Natural killer cell (primary cell): ENCODE results near the gene LCE2D. TPM values are rescaled to one million over a fixed set of nuclear protein-coding genes. Genes with fewer than 3 reads are reported as not detected.
"Not testable (repeated sequence)": the region's sequence is repeated elsewhere in the genome, so short reads cannot be mapped to it uniquely, and the experiment has no call there.

Experiments used
- ATAC-seq, 3 donors: fragments of 150-1000 bp in 2 of 3; fragments of 200-7000 bp in 1 of 3; cut with Tn5 transposase; 1 replicate in 1 of 3; 2 replicates in 2 of 3; pipeline ENCODE4 v1.10.0; 2021; ENCODE audit warnings: mild to moderate bottlenecking in 2 of 3, moderate library complexity in 2 of 3
- DNase-seq, 2 donors: peaks; one replicate each; pipeline versions ENCODE4 v3.0.0 to v3.0.0-alpha.2; 2013 to 2021; ENCODE audit warnings: mixed read lengths in 1 of 2
- H3K27ac ChIP-seq: one replicate; pipeline ENCODE4 v1.5.1; 2013; ENCODE audit warnings: mild to moderate bottlenecking, low read length
- H3K27me3 ChIP-seq: one replicate; pipeline ENCODE4 v1.6.1; 2013; ENCODE audit warnings: low read length; ENCODE audit not compliant: control insufficient read depth, insufficient read depth
- H3K36me3 ChIP-seq: one replicate; pipeline ENCODE4 v1.6.1; 2013; ENCODE audit warnings: low read length; ENCODE audit not compliant: control insufficient read depth, insufficient read depth
- H3K4me1 ChIP-seq: one replicate; pipeline ENCODE4 v1.6.1; 2013; ENCODE audit warnings: low read length; ENCODE audit not compliant: control insufficient read depth, insufficient read depth
- H3K4me3 ChIP-seq: one replicate; pipeline ENCODE4 v1.5.1; 2013; ENCODE audit warnings: low read length
- H3K9me3 ChIP-seq: one replicate; pipeline ENCODE4 v1.6.1; 2013; ENCODE audit warnings: low read length; ENCODE audit not compliant: control insufficient read depth, insufficient read depth
- H3K27ac Mint-ChIP-seq, 2 donors: one replicate each; pipeline ENCODE4 v1.8.0; 2022; ENCODE audit warnings: mild to moderate bottlenecking in 2 of 2, mixed read lengths in 2 of 2, moderate library complexity in 1 of 2
- H3K27me3 Mint-ChIP-seq, 2 donors: one replicate each; pipeline ENCODE4 v1.8.0; 2022; ENCODE audit warnings: low read depth in 2 of 2, mixed read lengths in 2 of 2
- H3K36me3 Mint-ChIP-seq: one replicate; pipeline ENCODE4 v1.8.0; 2022; ENCODE audit warnings: mixed read lengths
- H3K4me1 Mint-ChIP-seq, 2 donors: one replicate each; pipeline ENCODE4 v1.8.0; 2022; ENCODE audit warnings: mixed read lengths in 2 of 2
- H3K4me3 Mint-ChIP-seq: one replicate; pipeline ENCODE4 v1.8.0; 2022; ENCODE audit warnings: mild to moderate bottlenecking, moderate library complexity, mixed read lengths
- H3K9me3 Mint-ChIP-seq, 2 donors: one replicate each; pipeline ENCODE4 v1.8.0; 2022; ENCODE audit warnings: mixed read lengths in 2 of 2
- WGBS: methylation state at CpG from one replicate; pipeline ENCODE4 v1.1.7; 2013; ENCODE audit warnings: missing lambda C conversion rate; ENCODE audit not compliant: insufficient coverage; 5-methylcytosine and 5-hydroxymethylcytosine counted together
- intact Hi-C: fragments of 100-400 bp; cut with micrococcal nuclease; formaldehyde crosslinking; loops from one replicate; pipeline ENCODE4 v1.14.2; 2022
- total RNA-seq, 4 donors: library from RNA; stranded (reverse); fragments of 120-200 nt in 1 of 4; gene quantifications; one replicate each; pipeline versions ENCODE4 v1.2.3 to v1.2.4, GENCODE V29; 2013 to 2022
- TF ChIP-seq, protein P1 (sequence below): fragments of 200-600 bp; IDR thresholded peaks from one replicate; pipeline ENCODE4 v1.8.0; 2022; ENCODE audit warnings: antibody characterized with exemption

Gene LCE2D
- total RNA-seq, 3 donors from 2014 or later (not counting 1 experiment from before 2014, with no cell fraction given): not detected

DNA sequence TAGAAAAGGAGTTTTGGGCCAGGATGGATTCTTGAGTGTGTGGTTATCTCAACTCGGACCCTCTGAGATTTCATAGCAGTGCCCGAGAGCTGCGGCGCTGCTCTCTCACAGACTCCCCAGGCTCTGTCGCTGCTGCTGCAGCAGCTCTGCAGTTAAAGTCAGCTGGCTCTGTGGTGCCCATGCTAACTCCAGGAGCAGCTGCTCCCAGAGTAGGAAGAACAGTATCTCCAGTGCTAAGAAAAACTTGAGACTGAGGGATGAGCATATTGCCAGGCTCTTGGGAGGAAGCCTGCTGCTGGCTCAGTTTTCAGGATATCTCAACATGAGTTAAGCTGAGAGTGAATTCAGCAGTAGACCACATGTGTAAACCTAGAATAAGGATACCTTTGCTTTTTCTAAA, 4.5 kb downstream of the LCE2D start:
- Histone ChIP-seq H3K9me3 (no peaks in the 10 kb centered on the region), H3K27me3 (no peaks in the 10 kb centered on the region), H3K36me3 (no peaks in the 10 kb centered on the region), H3K4me1 (no peaks in the 10 kb centered on the region), H3K4me3 (no peak overlapping the region), H3K27ac (no peak overlapping the region)
- H3K27ac Mint-ChIP-seq: no peak overlapping the region
- ATAC-seq: no peak
- no peak for DNase-seq
- no peaks in the 10 kb centered on the region for H3K9me3 Mint-ChIP-seq
- no peaks in the 10 kb centered on the region for H3K4me1 Mint-ChIP-seq
- intact Hi-C loops: no loop called here
- H3K4me3 Mint-ChIP-seq: no peak overlapping the region
- H3K36me3 Mint-ChIP-seq: no peaks in the 10 kb centered on the region
- TF ChIP-seq, protein P1, sequence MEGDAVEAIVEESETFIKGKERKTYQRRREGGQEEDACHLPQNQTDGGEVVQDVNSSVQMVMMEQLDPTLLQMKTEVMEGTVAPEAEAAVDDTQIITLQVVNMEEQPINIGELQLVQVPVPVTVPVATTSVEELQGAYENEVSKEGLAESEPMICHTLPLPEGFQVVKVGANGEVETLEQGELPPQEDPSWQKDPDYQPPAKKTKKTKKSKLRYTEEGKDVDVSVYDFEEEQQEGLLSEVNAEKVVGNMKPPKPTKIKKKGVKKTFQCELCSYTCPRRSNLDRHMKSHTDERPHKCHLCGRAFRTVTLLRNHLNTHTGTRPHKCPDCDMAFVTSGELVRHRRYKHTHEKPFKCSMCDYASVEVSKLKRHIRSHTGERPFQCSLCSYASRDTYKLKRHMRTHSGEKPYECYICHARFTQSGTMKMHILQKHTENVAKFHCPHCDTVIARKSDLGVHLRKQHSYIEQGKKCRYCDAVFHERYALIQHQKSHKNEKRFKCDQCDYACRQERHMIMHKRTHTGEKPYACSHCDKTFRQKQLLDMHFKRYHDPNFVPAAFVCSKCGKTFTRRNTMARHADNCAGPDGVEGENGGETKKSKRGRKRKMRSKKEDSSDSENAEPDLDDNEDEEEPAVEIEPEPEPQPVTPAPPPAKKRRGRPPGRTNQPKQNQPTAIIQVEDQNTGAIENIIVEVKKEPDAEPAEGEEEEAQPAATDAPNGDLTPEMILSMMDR: no peak
- peaks cover 23 to 35% of the 10 kb centered on the region in 2 donors for H3K27me3 Mint-ChIP-seq
- WGBS: 94% methylated on average over 5 of the region's 5 CpGs

DNA sequence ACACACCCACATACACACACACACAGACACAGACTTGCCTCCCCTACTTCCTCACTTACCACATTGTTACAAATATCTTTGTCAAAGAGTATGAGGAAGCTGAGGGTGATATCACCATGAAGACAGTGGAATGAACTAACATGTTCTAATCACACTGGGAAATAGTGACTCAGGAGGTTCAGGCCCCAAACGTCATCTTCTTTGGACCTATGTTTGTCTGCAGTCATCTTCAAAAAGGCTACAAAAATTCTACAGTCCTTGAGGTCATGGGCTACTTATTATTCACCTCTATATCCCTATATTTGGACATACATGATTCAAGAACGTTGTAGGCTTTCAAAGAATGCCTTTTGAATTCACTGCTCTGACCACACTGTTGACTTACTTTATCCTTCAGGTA, 9.8 kb downstream of the LCE2D start:
- Mint-ChIP-seq H3K27me3 (peaks cover 23 to 28% of the 10 kb centered on the region in 2 donors), H3K4me3 (no peak overlapping the region), H3K9me3 (no peaks in the 10 kb centered on the region), H3K4me1 (no peaks in the 10 kb centered on the region), H3K36me3 (no peaks in the 10 kb centered on the region), H3K27ac (no peak overlapping the region)
- 57% methylated on average over 2 of the region's 2 CpGs for WGBS
- TF ChIP-seq, protein P1: no peak
- no peak overlapping the region for H3K4me3 ChIP-seq
- no peaks in the 10 kb centered on the region for H3K4me1 ChIP-seq
- no peaks in the 10 kb centered on the region for H3K9me3 ChIP-seq
- intact Hi-C loops: no loop called here
- DNase-seq (no peak), ATAC-seq (no peak)
- no peak overlapping the region for H3K27ac ChIP-seq
- H3K36me3 ChIP-seq: no peaks in the 10 kb centered on the region
- H3K27me3 ChIP-seq: no peaks in the 10 kb centered on the region

DNA sequence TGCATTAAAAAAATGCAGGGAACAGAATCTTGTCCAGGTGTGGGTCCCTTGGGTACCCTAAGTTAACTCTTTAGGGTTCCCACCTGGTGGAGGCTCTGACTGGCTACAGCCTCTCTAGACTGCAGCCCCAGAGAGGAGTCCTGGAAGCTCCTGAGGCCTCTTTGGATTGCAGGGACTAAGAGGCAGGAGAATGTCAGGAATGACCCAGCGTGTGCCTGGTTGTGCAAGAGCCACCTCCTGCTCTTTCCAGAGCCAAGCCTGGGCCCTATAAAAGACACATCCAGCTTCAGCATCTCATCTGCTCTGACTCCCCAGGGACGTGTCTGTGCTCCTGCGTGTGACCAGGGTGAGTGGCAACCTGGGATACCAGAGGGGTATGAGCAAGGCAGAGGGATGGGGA, 11.8 kb downstream of the LCE2D start, which contains the start of gene LCE2C:
LCE2C (plus strand) TSS at position 297 of the 400 bp plus-strand sequence. CDS start 737 bp downstream, outside the sequence.
- intact Hi-C loops, H3K36me3 ChIP-seq, H3K36me3 Mint-ChIP-seq, H3K27me3 ChIP-seq, H3K4me1 ChIP-seq, H3K9me3 ChIP-seq, H3K27ac ChIP-seq, H3K9me3 Mint-ChIP-seq, H3K4me3 Mint-ChIP-seq, H3K27ac Mint-ChIP-seq, DNase-seq, H3K4me1 Mint-ChIP-seq, H3K4me3 ChIP-seq, ATAC-seq: not testable (repeated sequence)
- WGBS: 76% methylated on average over 1 of the region's 3 CpGs
- peaks cover 23 to 27% of the 10 kb centered on the region in 2 donors for H3K27me3 Mint-ChIP-seq

DNA sequence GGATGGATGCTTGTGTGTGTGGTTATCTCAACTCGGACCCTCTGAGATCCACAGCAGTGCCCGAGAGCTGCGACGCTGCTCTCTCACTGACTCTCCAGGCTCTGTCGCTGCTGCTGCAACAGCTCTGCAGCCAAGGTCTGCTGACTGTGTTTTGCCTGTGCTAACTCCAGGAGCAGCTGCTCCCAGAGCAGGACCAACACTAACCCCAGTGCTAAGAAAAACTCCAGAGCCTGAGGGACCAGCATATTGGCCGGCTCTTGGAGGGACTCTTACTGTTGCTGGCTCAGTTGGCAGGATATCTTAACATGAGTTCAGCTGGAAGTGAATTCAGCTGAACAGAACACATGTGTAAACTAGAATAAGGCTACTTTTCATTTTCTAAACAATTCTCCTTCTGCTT, 16.3 kb downstream of the LCE2D start:
- Histone ChIP-seq H3K36me3 (no peaks in the 10 kb centered on the region), H3K27me3 (no peaks in the 10 kb centered on the region), H3K9me3 (no peaks in the 10 kb centered on the region), H3K4me3 (no peak overlapping the region), H3K27ac (no peak overlapping the region), H3K4me1 (no peaks in the 10 kb centered on the region)
- TF ChIP-seq, protein P1: no peak
- Mint-ChIP-seq H3K4me1 (no peaks in the 10 kb centered on the region), H3K36me3 (no peaks in the 10 kb centered on the region), H3K27me3 (peaks cover 14 to 56% of the 10 kb centered on the region in 2 donors), H3K4me3 (no peak overlapping the region), H3K27ac (no peak overlapping the region), H3K9me3 (no peaks in the 10 kb centered on the region)
- DNase-seq (no peak), ATAC-seq (no peak)
- 82% methylated on average over 6 of the region's 6 CpGs for WGBS
- intact Hi-C loops: no loop called here
